Loucy (cell line): ENCODE results near the gene SATB2.

Experiments used
- EZH2phosphoT487 ChIP-seq: fragments of 200-600 bp; IDR thresholded peaks from 2 replicates; pipeline ENCODE4 v1.6.1; 2018; ENCODE audit warnings: antibody characterized with exemption, mild to moderate bottlenecking, moderate library complexity, borderline replicate concordance
- TF ChIP-seq, protein P1 (sequence below): fragments of 200-600 bp; sonication (generic); conservative IDR thresholded peaks from 2 replicates; pipeline ENCODE4 v1.5.1; 2014; ENCODE audit warnings: mild to moderate bottlenecking, antibody characterized with exemption, low read length

DNA sequence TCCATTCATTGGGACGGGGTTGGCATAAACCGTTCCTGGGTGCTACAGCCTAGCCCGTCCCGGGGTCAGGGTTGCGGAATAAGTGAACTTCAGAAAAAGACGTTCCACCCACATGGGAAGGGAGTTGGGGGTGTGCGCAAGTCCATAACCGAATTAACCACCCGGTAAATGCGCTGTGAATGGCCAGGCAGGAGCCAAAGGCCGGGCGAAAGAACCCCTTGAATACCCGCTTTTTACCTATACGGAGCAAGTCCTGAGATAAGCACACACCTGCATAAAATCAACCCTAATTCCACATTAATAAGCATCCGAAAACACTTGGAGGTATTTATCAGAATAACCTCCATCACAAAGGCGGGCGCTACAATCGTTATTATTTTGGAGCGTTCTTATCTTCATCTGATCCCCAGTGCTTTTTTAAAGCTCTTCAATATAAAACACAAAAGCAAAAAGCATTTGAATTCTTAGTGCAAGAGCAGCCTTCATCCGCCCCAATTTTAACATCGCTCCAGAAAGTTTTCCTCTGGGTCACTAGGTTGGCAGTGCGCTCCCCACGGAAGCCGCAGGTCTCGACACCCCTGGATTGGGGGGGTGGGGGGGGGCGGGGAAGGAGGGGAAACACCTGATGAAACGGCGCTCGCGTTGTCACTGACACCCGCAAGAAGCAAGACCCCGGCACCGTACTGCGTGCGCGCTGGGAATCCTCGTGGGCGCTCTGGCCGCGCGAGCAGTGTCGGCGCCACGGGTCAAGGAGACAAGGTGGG is 1.2 kb downstream of the SATB2 start:
- TF ChIP-seq, protein P1, sequence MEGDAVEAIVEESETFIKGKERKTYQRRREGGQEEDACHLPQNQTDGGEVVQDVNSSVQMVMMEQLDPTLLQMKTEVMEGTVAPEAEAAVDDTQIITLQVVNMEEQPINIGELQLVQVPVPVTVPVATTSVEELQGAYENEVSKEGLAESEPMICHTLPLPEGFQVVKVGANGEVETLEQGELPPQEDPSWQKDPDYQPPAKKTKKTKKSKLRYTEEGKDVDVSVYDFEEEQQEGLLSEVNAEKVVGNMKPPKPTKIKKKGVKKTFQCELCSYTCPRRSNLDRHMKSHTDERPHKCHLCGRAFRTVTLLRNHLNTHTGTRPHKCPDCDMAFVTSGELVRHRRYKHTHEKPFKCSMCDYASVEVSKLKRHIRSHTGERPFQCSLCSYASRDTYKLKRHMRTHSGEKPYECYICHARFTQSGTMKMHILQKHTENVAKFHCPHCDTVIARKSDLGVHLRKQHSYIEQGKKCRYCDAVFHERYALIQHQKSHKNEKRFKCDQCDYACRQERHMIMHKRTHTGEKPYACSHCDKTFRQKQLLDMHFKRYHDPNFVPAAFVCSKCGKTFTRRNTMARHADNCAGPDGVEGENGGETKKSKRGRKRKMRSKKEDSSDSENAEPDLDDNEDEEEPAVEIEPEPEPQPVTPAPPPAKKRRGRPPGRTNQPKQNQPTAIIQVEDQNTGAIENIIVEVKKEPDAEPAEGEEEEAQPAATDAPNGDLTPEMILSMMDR = no peak
- no peak for TF ChIP-seq EZH2phosphoT487
